HUES48 (cell line): Measurements from ENCODE around the gene DNAJC6.

ENCODE experiments used
- H3K27ac ChIP-seq: one replicate; pipeline ENCODE4 v1.7.0; 2013; ENCODE audit warnings: low read depth, low read length, inconsistent platforms
- H3K27me3 ChIP-seq: 2 replicates; pipeline ENCODE4 v1.6.1; 2013; ENCODE audit warnings: mild to moderate bottlenecking, low read length; ENCODE audit not compliant: control insufficient read depth, insufficient read depth
- H3K36me3 ChIP-seq: 2 replicates; pipeline ENCODE4 v1.6.1; 2013; ENCODE audit warnings: low read length; ENCODE audit not compliant: control insufficient read depth, insufficient read depth
- H3K4me1 ChIP-seq: 2 replicates; pipeline ENCODE4 v1.6.1; 2013; ENCODE audit warnings: mild to moderate bottlenecking, low read length; ENCODE audit not compliant: control insufficient read depth, insufficient read depth
- H3K4me3 ChIP-seq: 2 replicates; pipeline ENCODE4 v1.5.1; 2013; ENCODE audit warnings: mild to moderate bottlenecking, low read depth, low read length
- H3K9ac ChIP-seq: 2 replicates; pipeline ENCODE4 v1.6.1; 2013; ENCODE audit warnings: mild to moderate bottlenecking, low read depth, low read length, moderate library complexity
- H3K9me3 ChIP-seq: 2 replicates; pipeline ENCODE4 v1.6.1; 2013; ENCODE audit warnings: low read length; ENCODE audit not compliant: control insufficient read depth, insufficient read depth

Gene DNAJC6

GRCh38 chr1:65387821-65388220 is 78.5 kb downstream of the DNAJC6 start:
- Histone ChIP-seq H3K4me3 (no peak overlapping the region), H3K36me3 (no peaks in the 10 kb centered on the region), H3K9ac (no peak overlapping the region), H3K27me3 (no peaks in the 10 kb centered on the region), H3K4me1 (no peaks in the 10 kb centered on the region), H3K9me3 (no peaks in the 10 kb centered on the region), H3K27ac (no peak overlapping the region)

GRCh38 chr1:65388908-65389695 is 79.8 kb downstream of the DNAJC6 start:
- H3K27me3 ChIP-seq = no peaks in the 10 kb centered on the region
- H3K4me1 ChIP-seq = no peaks in the 10 kb centered on the region
- H3K9me3 ChIP-seq = no peaks in the 10 kb centered on the region
- H3K4me3 ChIP-seq = no peak overlapping the region
- no peak overlapping the region for H3K9ac ChIP-seq
- no peaks in the 10 kb centered on the region for H3K36me3 ChIP-seq
- H3K27ac ChIP-seq = peak overlapping the region; percentile 65

DNA sequence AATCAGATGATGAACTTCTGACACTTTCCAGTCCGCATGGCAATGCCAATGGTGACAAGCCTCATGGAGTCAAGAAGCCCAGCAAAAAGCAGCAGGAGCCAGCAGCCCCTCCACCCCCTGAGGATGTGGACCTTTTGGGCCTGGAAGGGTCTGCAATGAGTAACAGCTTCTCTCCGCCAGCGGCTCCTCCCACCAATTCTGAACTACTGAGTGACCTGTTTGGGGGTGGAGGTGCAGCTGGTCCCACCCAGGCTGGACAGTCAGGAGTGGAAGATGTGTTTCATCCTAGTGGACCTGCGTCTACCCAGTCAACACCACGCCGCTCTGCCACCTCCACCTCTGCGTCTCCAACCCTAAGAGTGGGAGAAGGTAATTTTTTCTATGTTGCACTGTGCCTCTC is 83.2 kb downstream of the DNAJC6 start:
- no peak overlapping the region for H3K27ac ChIP-seq
- H3K4me3 ChIP-seq = no peak overlapping the region
- no peak overlapping the region for H3K9ac ChIP-seq
- H3K27me3 ChIP-seq = no peaks in the 10 kb centered on the region
- H3K9me3 ChIP-seq = no peaks in the 10 kb centered on the region
- H3K36me3 ChIP-seq = no peaks in the 10 kb centered on the region
- H3K4me1 ChIP-seq = peaks cover 5% of the 10 kb centered on the region

GRCh38 chr1:65393347-65393746 is 84.0 kb downstream of the DNAJC6 start:
- no peak overlapping the region for H3K9ac ChIP-seq
- H3K36me3 ChIP-seq = no peaks in the 10 kb centered on the region
- H3K27me3 ChIP-seq = no peaks in the 10 kb centered on the region
- H3K4me1 ChIP-seq = peaks cover 5% of the 10 kb centered on the region
- H3K9me3 ChIP-seq = no peaks in the 10 kb centered on the region
- H3K4me3 ChIP-seq = no peak overlapping the region
- no peak overlapping the region for H3K27ac ChIP-seq

DNA sequence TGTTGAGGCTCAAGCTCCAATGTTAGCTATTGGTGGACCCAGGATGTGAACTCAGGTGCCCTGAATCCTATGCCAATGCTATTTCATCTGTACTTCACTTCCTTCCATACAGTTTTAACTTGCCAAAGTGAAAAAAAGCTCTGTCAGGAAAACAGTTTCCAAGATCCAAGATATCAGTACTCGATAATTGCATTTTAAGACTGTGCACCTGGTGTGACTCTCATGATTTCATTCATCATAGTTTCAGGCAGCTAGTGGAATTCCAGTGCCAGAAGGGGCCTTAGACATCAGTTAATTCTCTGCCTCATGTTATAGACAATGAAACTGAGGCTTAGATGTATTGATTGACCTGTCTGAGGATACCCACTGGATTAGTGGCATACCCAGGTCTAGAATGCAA is 84.6 kb downstream of the DNAJC6 start:
- no peak overlapping the region for H3K9ac ChIP-seq
- no peak overlapping the region for H3K4me3 ChIP-seq
- H3K4me1 ChIP-seq = peaks cover 5% of the 10 kb centered on the region
- no peaks in the 10 kb centered on the region for H3K27me3 ChIP-seq
- H3K9me3 ChIP-seq = no peaks in the 10 kb centered on the region
- no peak overlapping the region for H3K27ac ChIP-seq
- H3K36me3 ChIP-seq = no peaks in the 10 kb centered on the region

DNA sequence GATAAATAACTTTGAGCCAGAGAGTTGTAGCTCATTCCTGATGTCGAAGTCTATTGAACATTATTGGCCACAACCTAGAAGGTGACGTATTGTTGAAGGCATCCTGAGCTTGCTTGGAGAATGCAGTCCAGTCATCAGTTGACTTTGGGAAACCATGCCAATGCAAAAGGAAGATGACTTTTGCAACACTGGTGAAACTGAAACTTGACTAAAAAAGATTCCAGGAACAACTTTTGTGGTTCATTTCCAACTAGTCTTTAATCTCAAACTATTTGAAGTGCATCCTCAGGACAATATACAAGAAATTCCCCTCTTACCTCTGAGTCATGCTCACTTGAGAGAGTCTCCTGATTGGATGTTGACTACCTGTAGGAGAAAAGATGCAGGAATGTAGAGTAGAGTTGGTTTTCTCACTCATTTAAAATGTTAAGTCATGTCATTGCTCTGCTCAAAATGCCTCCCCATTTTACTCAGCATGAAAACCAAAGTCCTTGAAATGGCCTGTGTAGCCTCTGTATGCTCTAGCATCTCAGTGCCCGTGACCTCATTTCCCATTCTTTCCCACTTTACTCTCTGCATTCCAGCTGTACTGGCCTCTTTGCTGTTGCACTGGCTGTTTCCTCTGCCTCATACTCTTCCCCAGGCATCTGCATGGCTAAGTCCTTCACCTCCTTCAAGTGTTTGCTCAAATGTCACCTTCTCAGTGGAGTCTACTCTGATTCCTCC is 86.7 kb downstream of the DNAJC6 start:
- no peaks in the 10 kb centered on the region for H3K27me3 ChIP-seq
- no peak overlapping the region for H3K9ac ChIP-seq
- peaks cover 5% of the 10 kb centered on the region for H3K4me1 ChIP-seq
- no peak overlapping the region for H3K4me3 ChIP-seq
- no peaks in the 10 kb centered on the region for H3K9me3 ChIP-seq
- no peaks in the 10 kb centered on the region for H3K36me3 ChIP-seq
- H3K27ac ChIP-seq = peak overlapping the region; percentile 62

- H3K36me3 ChIP-seq = no peaks in the 10 kb centered on the region
- no peaks in the 10 kb centered on the region for H3K27me3 ChIP-seq
- no peak overlapping the region for H3K27ac ChIP-seq
- H3K9ac ChIP-seq = no peak overlapping the region
- no peak overlapping the region for H3K4me3 ChIP-seq
- no peaks in the 10 kb centered on the region for H3K9me3 ChIP-seq
- peaks cover 5% of the 10 kb centered on the region for H3K4me1 ChIP-seq
Measured at GRCh38 chr1:65398083-65398482, 88.7 kb downstream of the DNAJC6 start.

- Histone ChIP-seq H3K4me1 (peaks cover 5% of the 10 kb centered on the region), H3K4me3 (no peak overlapping the region), H3K9me3 (no peaks in the 10 kb centered on the region), H3K27ac (no peak overlapping the region), H3K9ac (no peak overlapping the region), H3K36me3 (no peaks in the 10 kb centered on the region), H3K27me3 (no peaks in the 10 kb centered on the region)
Measured at GRCh38 chr1:65399003-65399402, 89.7 kb downstream of the DNAJC6 start.

GRCh38 chr1:65401612-65402011 is 92.3 kb downstream of the DNAJC6 start:
- Histone ChIP-seq H3K27me3 (no peaks in the 10 kb centered on the region), H3K9me3 (no peaks in the 10 kb centered on the region), H3K27ac (no peak overlapping the region), H3K4me1 (no peaks in the 10 kb centered on the region), H3K36me3 (no peaks in the 10 kb centered on the region), H3K4me3 (no peak overlapping the region), H3K9ac (no peak overlapping the region)

- Histone ChIP-seq H3K9me3 (no peaks in the 10 kb centered on the region), H3K36me3 (no peaks in the 10 kb centered on the region), H3K9ac (no peak overlapping the region), H3K27me3 (no peaks in the 10 kb centered on the region), H3K4me1 (peaks cover 12% of the 10 kb centered on the region), H3K27ac (no peak overlapping the region), H3K4me3 (no peak overlapping the region)
Measured at GRCh38 chr1:65404941-65405340, 95.6 kb downstream of the DNAJC6 start.

DNA sequence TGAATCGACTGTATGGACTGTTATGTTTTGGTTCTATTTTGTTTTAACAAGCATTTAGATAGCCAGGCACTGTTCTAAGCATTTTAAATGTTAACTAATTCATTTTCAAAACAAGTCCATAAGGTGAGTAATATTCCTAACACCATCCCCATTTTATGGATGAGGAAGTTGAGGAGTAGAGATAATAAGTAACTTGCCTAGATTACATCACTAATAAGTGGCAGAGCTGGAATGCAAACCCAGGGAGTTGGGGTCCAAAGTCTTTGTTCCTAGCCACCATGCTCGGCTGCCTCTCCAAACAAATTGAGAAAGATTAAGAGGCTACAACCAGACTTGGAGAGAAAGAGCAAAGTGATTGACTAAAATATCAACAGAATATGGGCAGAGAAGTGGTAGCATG is 98.5 kb downstream of the DNAJC6 start:
- Histone ChIP-seq H3K4me3 (no peak overlapping the region), H3K27ac (no peak overlapping the region), H3K27me3 (no peaks in the 10 kb centered on the region), H3K9me3 (no peaks in the 10 kb centered on the region), H3K36me3 (no peaks in the 10 kb centered on the region), H3K4me1 (peaks cover 22% of the 10 kb centered on the region), H3K9ac (no peak overlapping the region)
